Lower leg skin (tissue), 4 donors: ENCODE measurements around the gene RALGPS2. TPM values are rescaled to one million over a fixed set of nuclear protein-coding genes. Genes with fewer than 3 reads are reported as not detected.

Source experiments
- DNase-seq, 2 donors: peaks; one replicate each; pipeline ENCODE4 v3.0.0-alpha.2; 2019; ENCODE audit warnings: low spot score in 2 of 2
- H3K4me3 ChIP-seq: fragments of 200-600 bp; sonication (generic); 2 replicates; pipeline ENCODE4 v1.5.1; 2017; ENCODE audit warnings: mild to moderate bottlenecking, low read depth; ENCODE audit not compliant: poor library complexity, severe bottlenecking
- CTCF ChIP-seq, 3 donors: fragments of 450-650 bp; IDR thresholded peaks; one replicate each; pipeline ENCODE4 v1.5.1; 2016; ENCODE audit warnings: antibody characterized with exemption in 3 of 3, mild to moderate bottlenecking in 3 of 3, moderate library complexity in 2 of 3
- POLR2A ChIP-seq, 2 donors: fragments of 450-650 bp; IDR thresholded peaks; one replicate each; pipeline ENCODE4 v1.6.1; 2016 to 2017; ENCODE audit warnings: antibody characterized with exemption in 2 of 2, mild to moderate bottlenecking in 1 of 2, moderate library complexity in 1 of 2
- WGBS, 2 donors: methylation state at CpG; one replicate each; pipeline ENCODE4 v1.1.5; 2018; 5-methylcytosine and 5-hydroxymethylcytosine counted together
- intact Hi-C: fragments of 100-400 bp; cut with DNase I; formaldehyde crosslinking; loops from one replicate; pipeline ENCODE4 v1.15.0; 2023; ENCODE audit warnings: low total_unique reads
- total RNA-seq, 4 donors: library from RNA; depleted of rRNA; stranded (reverse); fragments of >200 nt; gene quantifications; one replicate each; pipeline ENCODE4 v1.1.0, GENCODE V29; 2016

RALGPS2 gene
- total RNA-seq = 10 to 100 TPM; 26.2 to 33.5 (median 31.7) TPM

GRCh38 chr1:178724728-178725465 is at the start of gene RALGPS2:
Gene RALGPS2, plus strand, starts transcription at chr1:178725244. Its CDS starts 51,521 bp downstream, at chr1:178776765.
- peak within 1 kb of the TSS; percentile 68 for H3K4me3 ChIP-seq
- WGBS, 2 donors = 2 to 3% methylated on average over 26 to 42 of the region's 90 CpGs
- DNase-seq = peak; percentile 15 to 88
- TF ChIP-seq POLR2A (IDR thresholded peaks at IDR 0.05) (no peak), CTCF (IDR thresholded peaks at IDR 0.05) (no peak)
- intact Hi-C loops = no loop called here

- no peak for TF ChIP-seq CTCF (IDR thresholded peaks at IDR 0.05)
- no peak for TF ChIP-seq POLR2A (IDR thresholded peaks at IDR 0.05)
- H3K4me3 ChIP-seq = no peak overlapping the region
- 87 to 93% methylated on average over 2 of the region's 2 CpGs for WGBS, 2 donors
- no peak for DNase-seq
- intact Hi-C loops = no loop called here
Observed at GRCh38 chr1:178679237-178679636, 45.8 kb upstream of the RALGPS2 start.

- H3K4me3 ChIP-seq = no peak overlapping the region
- DNase-seq = no peak
- intact Hi-C loops = no loop called here
- 38 to 44% methylated on average over 2 of the region's 2 CpGs for WGBS, 2 donors
- TF ChIP-seq POLR2A (IDR thresholded peaks at IDR 0.05) (no peak), CTCF (IDR thresholded peaks at IDR 0.05) (no peak)
Observed at GRCh38 chr1:178682429-178682828, 42.6 kb upstream of the RALGPS2 start.

- H3K4me3 ChIP-seq = no peak overlapping the region
- TF ChIP-seq POLR2A (IDR thresholded peaks at IDR 0.05) = no peak
- no peak for TF ChIP-seq CTCF (IDR thresholded peaks at IDR 0.05)
- intact Hi-C loops = no loop called here
- no peak for DNase-seq
- WGBS, 2 donors = 67 to 87% methylated on average over 2 of the region's 2 CpGs
Observed at GRCh38 chr1:178682886-178683285, 42.2 kb upstream of the RALGPS2 start.

- no peak overlapping the region for H3K4me3 ChIP-seq
- TF ChIP-seq CTCF (IDR thresholded peaks at IDR 0.05) (no peak), POLR2A (IDR thresholded peaks at IDR 0.05) (no peak)
- intact Hi-C loops = no loop called here
- no peak for DNase-seq
- 90 to 100% methylated on average over 2 of the region's 2 CpGs for WGBS, 2 donors
Observed at GRCh38 chr1:178683291-178683690, 41.8 kb upstream of the RALGPS2 start.

GRCh38 chr1:178684111-178684510 is 40.9 kb upstream of the RALGPS2 start:
- intact Hi-C loops = no loop called here
- TF ChIP-seq POLR2A (IDR thresholded peaks at IDR 0.05) (no peak), CTCF (IDR thresholded peaks at IDR 0.05) (no peak)
- 95 to 96% methylated on average over 5 of the region's 5 CpGs for WGBS, 2 donors
- H3K4me3 ChIP-seq = no peak overlapping the region
- no peak for DNase-seq
